Activated CD4-positive, alpha-beta T cell treated with anti-CD3 and anti-CD28 coated beads for 4 hours (primary cell): ENCODE results near the gene CD1E.
"Not testable (repeated sequence)": the region's sequence is repeated elsewhere in the genome, so short reads cannot be mapped to it uniquely, and the experiment has no call there.

Source experiments
- DNase-seq, 2 donors: peaks; one replicate each; pipeline ENCODE4 v3.0.0-alpha.2; 2020

Gene CD1E

GRCh38 chr1:158353303-158354075, at the start of gene CD1E:
CD1E (plus strand) TSS chr1:158353894; CDS start chr1:158353989, 95 bp downstream.
- no peak for DNase-seq

GRCh38 chr1:158310623-158311022, 43.1 kb upstream of the CD1E start:
- DNase-seq, result no peak

DNA sequence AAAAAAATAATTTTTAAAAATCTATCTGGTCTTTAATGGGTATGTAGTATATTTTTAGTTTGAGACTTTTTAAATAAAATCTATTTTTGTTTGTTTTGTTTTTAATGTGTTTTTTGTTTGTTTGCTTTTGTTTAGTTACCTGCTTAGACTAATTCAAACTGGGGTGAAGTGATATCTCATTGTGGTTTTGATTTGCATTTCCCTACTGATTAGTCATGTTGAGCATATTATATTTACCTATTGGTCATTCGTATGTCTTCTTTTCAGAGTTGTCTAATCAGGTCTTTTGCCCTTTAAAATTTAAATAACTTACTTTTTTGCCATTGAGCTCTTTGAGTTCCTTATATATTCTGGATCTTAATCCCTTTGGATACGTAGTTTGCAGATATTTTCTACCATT, 42.6 kb upstream of the CD1E start:
- DNase-seq, result no peak

GRCh38 chr1:158323866-158324265, 29.8 kb upstream of the CD1E start:
- DNase-seq, result no peak

DNA sequence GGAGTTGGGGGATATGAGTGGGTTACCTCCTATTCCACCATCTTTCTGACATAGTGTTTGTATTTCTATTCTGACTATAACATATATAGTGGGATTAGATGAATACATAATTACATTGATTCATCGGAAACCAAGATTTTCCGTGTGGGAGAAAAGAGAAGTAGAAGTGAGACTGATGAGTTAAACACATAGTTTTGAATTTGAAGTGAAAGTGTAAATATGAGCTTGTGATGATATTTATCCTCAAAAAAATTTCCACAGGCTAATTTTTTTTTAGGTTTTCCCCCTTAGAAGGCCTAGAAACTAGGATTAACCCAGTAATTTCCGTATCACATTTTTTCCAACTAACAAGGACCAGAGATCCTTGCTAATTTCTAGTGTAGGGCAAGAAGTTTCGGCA, 29.3 kb upstream of the CD1E start:
- no peak for DNase-seq

DNA sequence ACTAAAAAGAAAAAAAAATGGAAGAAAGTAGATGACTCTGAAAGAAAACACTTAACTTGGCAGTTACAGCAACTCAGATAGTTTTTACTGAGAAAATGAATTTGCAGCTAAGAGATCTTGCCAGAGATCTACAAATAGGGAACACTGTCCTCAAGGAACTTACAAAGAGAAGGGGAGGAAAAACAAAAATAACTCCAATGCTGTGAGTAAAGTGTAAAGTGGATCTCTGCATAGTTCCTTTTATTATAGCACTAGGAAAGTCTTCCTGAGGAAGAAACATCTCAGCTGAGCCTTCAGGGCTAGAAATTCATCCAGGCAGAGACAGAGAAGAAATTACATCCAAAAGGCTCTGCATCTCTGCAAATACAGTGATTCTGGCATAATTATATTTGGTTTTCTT, 26.2 kb upstream of the CD1E start:
- DNase-seq, result no peak

- DNase-seq, result no peak
Observed at GRCh38 chr1:158328426-158328825, 25.3 kb upstream of the CD1E start.

DNA sequence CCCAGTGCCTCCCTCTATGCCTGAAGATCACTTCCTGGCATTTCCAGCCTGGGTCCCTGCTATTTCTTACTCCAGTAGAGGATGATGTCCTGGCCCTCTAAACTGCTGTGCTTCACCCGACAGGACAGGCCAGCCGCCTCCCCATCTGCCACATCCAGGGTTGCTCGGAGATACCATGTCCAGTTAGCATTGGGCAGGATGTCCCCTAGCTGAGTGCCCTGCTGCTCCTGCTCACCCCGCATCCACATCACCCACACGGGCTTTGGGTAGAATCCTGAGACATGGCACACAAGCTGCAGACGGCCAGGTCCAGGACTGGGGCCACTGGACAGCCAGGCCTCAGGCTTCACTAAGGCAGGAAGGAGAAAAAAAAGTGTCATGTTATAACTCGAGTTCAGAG, 24.4 kb upstream of the CD1E start:
- DNase-seq, result no peak

GRCh38 chr1:158329733-158330132, 24.0 kb upstream of the CD1E start:
- DNase-seq, result peak in 1 of 2 donors; percentile 3

DNA sequence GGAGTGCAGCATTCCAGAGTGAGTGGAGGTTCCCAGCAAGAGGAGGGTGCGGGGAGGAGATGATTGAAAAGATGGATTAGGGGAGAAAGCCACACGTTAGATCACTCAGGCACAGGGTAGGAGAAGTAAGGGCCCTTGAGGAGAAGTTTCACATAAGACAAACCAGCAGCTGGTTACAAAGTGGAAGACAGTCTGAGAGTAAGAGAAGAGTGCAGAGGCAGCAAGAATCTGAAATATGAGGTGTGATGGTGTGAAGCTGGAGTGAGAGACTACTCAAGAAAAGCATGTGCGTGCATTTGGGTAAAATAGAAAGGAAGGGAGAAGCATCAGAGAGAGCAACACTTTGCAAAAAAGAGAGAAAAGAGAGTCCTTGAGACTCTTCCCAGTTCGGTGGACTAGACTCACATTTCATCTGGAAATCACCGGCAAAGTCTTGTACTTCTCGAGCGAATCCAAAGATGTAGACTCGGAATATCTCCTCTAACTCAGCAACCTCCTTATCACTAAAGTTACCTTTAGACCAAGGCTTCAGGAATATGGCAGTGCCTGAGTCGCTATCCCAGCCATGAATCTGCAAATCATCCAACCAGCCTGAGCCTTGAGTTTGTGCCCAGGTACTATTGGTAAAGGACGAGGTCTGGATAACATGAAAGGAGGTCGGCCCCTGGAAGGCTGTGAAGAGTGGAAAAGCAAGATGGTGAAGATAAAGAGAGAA, 23.1 kb upstream of the CD1E start:
- no peak for DNase-seq

GRCh38 chr1:158331106-158331425, 22.6 kb upstream of the CD1E start:
- DNase-seq, result no peak

DNA sequence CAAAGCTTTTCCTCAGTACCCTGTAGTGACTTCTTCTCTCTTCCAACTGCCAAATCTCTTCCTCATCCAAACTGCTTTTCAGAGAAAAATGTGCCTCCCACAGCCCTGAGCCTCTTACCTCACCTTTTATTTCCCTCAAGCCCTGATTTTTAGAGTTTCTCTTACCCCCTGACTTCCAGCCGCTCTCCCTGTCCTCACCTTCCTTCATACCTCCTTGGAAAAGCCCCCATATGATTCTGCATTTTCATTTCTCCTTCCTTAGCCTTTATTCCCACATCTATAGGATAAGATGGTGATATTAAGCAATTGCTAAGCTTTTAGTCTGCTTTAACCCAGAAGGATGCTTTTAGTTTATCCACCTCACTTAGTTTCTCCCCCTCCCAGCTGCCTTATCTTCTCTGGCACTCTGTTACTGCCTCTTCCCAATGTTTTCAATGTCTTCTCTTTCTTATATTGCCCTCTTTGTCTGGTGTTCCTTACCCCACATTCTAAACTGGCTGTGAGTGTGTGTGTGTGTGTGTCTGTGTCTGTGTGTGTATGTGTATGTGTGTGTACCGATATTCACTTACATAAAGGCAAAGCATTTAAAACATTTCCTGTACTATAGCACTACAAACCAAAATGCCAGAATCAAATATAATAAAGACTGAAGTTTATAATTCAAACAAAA, 22.1 kb upstream of the CD1E start, which contains the start of gene CD1B:
TSS of gene CD1B (minus strand) at position 51 of the 670 bp plus-strand sequence. CDS start 108 bp downstream, outside the sequence.
- DNase-seq, result no peak

- DNase-seq, result no peak
Observed at GRCh38 chr1:158333405-158334155, 20.1 kb upstream of the CD1E start.

DNA sequence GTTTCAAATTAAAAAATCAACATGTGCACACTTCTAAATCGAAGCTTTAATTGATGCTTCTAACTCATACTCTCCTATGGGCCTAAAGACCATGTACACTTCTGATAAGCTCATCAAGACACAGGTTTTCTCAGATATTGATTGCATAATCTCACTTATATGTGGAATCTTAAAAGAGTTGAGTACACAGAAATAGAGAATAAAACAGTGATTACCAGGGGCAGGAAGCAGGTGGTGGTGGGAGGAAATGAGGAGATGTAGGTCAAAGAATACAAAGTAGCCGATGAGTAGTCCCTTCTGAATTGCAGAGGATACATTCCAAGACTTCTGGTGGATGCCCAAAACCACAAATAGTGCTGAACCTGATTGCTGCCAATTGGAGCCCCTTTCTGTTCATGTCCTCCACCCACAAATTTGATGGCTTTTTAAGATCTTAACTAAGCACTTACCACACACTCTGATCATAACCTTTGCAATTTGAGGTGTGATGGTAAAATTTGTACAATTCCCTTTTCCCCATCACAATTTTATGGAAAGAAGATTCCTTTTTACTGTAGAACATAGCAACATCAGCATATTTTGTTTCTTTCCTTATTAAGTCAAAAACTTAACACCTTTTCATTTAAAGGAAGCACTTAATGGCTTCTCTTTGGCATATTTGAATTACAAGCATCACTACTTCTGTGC, 19.0 kb upstream of the CD1E start:
- no peak for DNase-seq

DNA sequence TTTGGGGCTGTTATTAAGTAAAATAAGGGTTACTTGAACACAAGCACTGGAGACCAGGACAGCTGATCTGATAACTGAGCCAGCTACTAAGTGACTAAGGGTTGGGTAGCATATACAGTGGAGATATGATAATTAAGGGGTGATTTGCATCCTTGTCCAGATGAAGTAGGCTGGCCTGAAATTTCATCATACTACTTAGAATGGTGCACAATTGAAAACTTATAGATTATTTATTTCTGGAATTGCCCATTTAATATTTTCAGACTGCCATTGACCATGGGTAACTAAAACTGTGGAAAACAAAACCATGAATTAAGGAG, 18.5 kb upstream of the CD1E start:
- DNase-seq, result no peak

DNA sequence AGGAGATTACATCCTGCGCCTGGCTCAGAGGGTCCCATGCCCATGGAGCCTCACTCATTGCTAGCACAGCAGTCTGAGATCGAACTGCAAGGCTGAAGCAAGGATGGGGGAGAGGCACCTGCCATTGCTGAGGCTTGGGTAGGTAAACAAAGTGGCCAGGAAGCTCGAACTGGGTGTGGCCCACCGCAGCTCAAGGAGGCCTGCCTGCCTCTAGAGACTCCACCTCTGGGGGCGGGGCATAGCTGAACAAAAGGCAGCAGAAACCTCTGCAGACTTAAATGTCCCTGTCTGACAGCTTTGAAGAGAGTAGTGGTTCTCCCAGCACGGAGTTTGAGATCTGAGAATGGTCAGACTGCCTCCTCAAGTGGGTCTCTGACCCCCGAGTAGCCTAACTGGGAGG, 17.3 kb upstream of the CD1E start:
- not testable (repeated sequence) for DNase-seq

- DNase-seq, result not testable (repeated sequence)
Observed at GRCh38 chr1:158348946-158349345, 4.7 kb upstream of the CD1E start.

GRCh38 chr1:158354255-158354654, 561 bp downstream of the CD1E start:
- DNase-seq, result no peak

DNA sequence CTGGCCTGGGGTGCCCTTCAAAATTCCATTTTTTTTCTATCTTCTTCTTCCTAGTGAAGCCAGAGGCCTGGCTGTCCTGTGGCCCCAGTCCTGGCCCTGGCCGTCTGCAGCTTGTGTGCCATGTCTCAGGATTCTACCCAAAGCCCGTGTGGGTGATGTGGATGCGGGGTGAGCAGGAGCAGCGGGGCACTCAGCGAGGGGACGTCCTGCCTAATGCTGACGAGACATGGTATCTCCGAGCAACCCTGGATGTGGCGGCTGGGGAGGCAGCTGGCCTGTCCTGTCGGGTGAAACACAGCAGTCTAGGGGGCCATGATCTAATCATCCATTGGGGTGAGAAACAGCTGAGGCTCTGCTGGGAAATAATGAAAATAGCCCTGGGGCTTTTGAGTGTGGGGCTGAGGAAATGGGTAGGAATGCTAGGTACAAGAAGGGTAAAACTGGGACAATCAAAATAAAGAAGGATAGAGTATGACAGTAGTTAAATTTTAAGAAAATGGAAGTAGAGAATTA, 2.1 kb downstream of the CD1E start:
- DNase-seq, result no peak

DNA sequence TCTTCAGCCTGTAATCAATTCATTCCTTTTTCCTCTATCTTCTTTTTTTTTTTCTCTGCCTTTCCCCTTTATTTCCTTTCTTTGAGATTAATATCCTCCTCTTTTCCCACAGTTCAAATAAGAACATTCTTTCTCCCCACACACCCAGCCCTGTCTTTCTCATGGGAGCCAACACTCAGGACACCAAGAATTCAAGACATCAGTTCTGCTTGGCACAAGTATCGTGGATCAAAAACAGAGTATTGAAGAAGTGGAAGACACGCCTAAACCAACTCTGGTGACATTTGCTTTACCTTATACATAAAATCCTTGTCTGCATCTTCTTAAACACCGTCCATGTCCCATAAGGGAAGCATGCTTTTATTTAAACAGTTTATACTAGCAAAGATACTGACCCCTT, 2.9 kb downstream of the CD1E start:
- no peak for DNase-seq

DNA sequence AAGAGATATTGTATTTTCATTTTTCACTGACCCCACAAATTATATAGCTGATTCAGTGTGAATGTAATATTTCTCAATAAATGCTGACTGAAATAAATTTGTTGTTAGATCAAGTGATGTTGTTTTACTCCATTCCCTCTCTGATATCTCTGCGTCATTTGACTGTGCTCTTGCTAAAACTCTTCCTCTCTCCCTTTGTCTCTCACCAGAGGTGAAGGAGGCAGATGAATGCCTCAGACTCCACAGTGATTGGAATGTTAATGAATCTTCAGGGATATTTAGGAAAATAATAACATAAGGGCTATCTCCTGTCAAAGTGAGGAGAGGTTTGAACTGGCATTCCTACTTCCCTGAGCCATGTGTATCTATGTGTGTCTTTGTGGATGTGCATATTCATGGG, 3.7 kb downstream of the CD1E start:
- DNase-seq, result no peak

DNA sequence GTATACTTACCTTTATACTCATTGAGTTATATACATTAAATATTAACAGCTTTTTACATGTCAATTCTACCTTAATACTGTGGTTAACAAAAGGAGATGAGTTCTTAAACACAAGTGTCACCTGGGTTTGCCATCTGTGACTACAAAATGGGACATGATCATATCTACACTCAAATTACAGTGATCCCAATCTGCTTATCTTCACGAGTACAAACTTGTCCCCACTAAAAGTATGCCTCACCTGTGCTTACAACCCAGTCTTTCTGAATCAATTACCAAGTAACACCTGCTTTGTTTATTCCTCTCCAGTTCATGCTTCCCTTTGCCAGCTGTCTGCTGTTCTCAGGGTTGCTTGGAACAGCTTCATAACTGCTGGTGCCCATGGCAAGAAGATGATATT, 8.8 kb downstream of the CD1E start:
- DNase-seq, result no peak

GRCh38 chr1:158362941-158363340, 9.2 kb downstream of the CD1E start:
- no peak for DNase-seq
